ENCODE results near the gene WNT8A.

WNT8A gene

DNA sequence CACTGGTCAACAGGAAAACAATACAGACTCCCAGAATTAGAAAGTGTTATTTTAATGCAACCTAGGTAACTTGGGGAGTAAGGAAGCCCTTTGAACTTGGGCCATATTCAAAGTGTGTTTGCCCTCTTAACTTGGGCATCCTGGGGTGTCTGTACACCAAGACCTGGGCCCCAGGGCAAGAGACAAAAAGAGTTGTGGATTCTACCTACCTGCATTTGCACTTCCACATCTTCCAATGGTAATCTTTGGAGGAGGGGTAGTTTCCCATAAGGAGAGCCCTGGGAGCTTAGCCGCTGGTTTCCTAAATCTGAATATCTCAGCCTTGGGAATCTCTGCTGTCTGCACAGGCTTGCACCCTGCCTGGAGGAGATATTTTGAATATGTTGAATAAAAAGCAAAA lies 8.5 kb downstream of the WNT8A start:
- no peak for DNase-seq

DNA sequence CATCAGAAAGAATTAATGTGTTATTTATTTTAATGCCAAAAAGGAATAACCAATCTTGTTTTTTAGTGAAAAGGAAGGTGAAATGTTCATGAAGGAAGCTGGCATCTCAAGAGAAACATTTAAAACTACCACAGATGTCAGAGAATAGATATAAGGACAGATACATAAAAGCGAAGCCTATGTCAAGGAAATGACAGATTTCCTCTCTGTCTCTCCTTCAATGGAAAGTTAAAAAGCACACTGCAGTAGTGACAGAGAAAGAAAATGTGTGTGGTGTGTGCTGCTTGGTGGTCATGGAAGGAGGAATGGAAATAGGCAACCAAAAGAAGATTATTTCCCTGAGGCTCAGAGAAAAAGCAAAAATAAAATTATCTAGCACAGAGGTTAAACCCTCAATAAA lies 9.2 kb downstream of the WNT8A start:
- no peak for DNase-seq

DNA sequence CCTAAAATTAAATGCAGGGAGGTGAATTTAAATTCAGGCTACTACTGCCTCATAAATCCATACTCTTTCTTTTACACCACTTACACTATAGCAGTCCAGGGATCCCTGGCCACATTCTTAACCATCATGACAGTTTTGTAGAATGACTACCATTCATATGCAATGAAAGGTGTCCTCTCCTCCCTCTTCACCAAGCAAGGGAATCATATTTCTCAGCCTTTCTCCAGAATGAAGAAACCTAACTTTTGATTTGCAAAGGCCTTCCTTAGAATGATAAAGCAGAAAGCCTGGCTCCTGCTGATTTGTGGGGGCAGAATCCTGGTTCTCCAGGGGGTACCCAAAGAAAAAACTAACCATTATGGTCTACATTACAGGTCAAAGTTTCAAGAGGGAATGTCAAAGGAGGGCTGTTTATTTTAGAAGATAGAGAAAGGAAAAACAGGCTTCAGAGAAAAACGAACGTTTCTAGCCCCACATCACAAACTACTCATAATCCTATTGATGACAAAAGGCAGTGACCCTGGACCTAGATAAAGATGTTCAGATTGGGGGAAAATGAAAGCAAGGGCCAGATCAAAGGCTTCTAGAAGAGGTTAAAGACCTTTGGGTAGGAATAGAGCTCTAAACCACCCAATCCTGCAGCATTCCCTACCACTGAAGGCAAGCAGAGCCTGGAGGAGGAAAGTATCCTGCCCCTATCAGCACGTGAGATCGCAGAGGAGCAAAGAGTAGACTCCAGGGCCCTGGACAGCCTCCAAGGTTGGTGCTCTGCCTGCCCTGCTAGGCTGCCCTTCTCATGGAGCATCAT lies 11.5 kb downstream of the WNT8A start:
- DNase-seq, result no peak

DNA sequence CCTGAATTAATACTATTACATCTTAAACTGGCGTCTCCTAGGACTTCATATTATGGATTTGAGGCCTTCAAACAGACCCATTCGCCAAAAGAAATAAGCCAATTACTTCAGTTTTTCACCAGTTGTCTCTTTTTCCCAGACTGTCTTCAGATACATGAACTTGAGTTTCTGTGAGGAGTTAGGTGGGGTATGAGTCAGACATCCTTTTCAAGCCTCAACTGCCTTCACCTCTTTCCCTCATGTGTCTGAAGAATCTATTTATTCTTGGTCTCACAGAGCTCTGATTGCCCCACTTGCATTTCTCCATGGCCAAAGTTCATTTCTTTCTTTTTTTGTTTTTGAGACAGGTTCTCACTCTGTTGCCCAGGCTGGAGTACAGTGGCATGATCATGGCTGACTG lies 12.5 kb downstream of the WNT8A start:
- no peak for DNase-seq

DNA sequence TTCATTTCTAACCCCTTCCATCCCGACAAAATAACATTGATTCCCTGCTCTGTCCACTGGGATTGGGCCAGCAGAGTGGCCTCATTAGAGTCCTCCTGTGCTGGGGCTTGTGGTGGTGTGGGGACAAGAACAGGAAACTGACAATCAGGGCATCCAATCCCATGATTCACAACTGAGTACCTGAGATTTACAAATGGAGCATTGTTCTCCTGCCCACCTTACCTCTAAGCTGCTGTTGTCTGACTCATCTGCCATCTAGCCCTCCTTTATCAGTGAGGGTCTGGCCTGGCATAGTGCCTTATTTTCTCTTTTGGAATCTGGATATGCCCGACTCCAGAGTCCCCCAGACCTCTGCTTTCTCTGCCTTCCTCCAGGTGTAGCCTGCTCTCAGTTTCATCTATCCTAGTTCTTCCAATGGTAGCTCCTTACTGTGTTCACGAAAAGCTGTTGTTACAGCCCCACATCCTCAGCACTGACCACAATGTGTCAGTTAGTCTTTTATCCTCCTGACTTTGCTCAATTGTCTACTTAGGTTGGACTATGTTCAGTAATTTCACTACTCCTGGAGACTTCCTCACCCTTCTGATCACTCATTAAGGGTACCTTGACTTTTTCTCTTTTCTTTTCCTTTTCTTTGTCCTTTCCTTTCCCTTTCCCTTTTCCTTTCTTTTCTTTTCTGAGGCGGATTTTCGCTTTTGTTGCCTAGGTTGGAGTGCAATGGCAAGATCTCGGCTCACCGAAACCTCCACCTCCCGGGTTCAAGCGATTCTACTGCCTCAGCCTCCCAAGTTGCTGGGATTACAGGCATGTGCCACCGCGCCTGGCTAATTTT lies 13.4 kb downstream of the WNT8A start:
- no peak for DNase-seq

DNA sequence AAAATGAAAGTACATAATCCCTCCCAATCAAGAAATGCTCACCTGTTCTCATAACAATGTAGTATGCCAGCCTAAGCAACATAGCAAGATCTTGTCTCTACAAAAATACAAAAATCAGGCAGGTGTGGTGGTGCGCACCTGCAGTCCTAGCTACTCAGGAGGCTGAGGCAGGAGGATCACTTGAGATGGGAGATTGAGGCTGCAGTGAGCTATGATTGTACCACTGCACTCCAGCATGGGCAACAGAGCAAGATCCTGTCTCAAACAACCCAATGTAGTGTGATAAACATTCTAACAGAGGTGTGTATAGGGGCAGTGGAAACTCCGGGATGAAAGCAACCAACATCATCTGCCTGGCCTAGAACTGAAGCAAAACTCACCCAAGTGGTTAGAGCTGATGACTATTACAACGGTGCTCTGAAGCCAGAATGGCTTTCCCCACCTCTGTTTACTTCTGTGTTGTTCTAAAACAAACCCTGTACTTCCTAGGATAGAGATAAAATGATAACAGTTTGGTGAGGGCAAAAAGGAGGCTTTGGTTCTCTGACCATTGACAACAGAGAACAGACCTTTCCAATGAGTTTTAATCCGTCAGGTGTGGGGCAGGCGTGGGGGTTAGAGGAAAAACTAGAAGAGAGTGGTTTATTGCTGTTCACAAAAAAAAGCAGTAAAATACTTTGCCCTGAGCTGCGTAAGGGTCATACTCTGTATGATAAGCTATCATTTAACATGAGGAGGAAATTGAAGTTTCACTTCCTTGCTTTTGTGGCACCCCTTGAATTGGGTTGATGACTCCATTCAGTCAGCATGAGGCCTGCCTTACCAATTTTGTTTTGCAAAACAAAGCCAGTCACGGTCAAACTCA lies 18.9 kb downstream of the WNT8A start:
- no peak for DNase-seq

DNA sequence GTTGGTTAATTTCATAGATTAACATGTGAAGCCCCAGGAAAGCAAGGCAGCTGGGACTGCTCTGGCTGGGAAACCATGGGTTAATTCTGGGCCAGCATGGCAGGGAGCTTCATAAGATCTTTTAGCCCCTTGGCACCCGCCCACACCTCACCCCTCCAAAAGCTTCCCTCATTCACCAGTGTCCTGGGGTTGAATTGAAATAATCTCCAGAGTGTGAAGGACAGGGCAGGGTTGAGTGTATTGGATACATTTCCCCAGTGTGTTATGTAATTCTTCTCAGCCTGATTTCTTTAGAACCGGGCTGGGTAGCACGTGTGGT lies 19.4 kb downstream of the WNT8A start:
- DNase-seq, result no peak

DNA sequence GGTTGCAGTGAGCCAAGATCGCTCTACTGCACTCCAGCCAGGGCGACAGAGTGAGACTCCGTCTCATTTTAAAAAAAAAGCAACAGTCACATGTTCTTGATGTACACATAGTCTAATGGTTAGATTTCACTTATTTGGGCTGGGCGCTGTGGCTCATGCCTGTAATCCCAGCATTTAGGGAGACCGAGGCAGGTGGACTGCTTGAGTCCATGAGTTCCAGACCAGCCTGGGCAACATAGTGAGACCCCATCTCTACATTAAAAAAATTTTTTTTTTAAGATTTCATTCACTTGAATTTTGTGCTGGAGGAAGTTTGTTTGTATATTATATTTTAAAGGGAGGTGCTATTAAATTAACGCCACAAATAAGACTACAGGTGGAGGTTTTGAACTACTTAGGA lies 21.9 kb downstream of the WNT8A start:
- DNase-seq, result no peak

DNA sequence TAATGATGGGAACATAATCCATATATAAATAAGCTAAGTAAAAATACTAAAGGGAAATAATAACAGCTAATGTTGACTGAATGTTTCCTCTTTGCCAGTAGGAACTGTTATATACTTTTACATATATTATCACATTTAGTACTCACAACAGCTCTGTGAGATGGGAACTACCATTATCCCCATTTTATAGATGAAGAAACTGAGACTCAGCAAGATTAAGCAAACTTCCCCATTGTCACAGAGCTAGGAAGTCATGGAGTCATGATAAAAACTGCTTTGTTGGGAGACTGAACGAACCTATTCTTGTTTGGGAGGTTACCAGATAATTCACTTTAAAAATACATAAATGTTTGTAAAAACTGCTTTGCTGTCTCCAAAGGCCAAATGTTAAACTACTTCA lies 23.4 kb downstream of the WNT8A start:
- DNase-seq, result no peak

DNA sequence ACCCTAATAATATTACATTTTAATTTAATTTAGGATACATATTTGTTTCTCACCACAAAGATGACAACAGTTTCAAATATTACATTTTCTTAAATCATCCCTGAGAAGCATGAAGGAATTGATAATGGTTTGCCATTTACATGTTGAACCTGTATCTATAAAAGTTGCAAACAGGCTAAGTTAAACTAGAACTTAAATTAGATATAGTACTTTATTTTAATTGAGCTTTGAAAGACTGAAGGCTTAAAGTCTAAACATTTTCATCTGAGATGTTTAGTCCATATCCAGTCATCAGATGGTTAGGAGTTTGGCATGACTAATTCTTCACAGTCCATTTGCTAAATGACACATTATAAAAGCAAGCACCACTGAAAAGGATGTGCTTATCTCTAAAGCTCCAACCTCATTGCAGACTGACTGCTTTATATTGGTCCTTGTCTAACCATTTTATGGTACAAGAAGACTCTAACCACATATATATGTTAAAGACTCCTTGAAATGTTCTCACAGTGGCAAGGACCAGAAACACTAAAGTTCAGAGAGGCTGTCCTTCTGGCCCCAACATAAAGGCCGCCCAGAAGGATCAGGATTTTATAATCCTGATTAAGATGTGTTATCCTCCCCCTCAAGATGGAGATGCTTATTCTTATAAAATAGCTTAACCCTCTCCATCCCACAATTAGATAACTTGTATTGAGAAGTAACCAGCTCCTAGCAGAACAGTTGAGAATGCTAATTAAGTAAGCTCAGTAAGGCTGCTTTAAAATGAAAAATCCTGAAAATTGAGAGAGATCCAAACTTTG lies 25.8 kb downstream of the WNT8A start:
- no peak for DNase-seq

DNA sequence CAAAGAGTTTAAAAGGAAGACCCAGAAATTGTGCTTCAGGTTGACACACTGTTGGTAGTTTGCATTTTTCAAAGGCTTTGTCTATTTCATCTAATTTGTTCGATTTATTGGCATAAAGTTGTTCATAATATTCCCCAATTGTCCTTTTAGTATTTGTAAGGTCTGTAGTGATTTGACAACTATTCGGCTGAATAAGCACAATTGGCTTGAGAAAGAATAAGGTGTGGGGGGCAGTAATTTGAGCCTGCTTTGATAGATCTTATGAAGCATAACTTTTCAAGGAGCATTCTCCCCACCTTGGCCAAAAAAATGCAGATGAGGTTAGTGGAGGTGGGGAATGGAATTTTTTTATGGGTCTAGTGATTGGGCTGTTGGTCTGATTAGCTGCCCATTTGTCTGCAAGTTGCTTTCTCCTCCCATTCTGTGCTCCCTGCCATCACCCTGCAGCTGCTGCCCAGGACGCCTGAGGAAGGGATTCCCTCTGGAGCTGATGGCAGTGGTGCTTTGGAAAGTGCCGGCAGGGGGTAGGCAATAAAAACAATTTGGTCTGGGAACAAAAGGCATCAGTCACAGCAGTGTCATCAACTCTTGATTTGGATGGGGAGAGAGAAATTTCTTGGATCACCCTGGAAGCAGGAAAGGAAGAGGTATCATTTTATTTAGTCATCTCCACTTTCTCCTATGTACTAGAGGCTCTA lies 26.6 kb downstream of the WNT8A start:
- DNase-seq, result no peak

DNA sequence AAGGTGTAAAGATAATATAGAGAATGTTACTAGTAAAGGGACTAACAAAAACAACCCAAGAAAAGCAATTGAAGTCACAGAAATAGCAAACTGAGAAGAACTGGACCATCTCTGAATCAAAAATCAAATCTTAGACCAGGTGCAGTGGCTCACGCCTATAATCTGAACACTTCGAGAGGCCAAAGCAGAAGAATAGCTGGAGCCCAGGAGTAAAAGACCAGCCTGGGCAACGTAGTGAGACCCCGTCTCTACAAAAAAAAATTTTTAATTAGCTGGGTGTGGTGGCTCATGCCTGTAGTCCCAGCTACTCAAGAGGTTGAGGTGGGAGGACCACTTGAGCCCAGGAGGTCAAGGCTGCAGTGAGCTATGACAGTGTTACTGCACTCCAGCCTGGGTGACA lies 27.3 kb downstream of the WNT8A start:
- DNase-seq, result no peak

DNA sequence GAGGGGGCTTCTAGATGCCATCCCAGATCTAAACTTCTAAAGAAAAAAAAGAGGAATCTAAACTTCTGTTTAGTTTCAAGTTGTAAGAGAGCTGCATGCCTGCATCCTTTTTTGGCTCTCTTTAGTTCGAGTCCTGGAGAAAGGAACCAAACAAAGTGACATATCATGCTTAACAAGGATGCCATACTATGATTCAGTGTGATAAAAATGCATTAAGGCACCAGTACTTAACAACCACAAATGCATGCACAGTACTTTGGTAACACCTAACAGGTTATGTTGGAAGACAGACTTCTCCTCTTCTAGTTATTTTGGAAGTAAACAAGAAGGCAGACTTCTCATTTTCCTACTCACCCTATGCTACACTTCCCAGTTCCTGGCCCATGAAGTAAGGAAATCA lies 28.1 kb downstream of the WNT8A start:
- DNase-seq, result no peak

DNA sequence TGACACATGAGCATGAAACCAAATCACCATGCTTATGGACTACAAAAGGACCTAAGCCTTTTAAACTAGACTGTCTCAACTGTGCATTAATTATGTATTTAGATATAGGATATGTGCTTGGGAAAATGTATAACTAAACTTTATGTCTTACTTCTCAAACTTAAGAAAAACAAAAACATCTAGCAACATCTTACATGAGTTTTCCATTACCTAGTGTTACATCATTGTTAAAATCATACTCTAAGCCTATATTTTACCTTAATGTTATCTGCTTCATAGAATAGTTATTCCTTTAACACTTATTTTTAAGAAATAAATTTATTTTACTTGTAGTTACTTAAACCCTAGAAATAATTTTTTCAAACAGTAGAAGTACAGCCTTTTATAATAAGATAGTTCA lies 31.4 kb downstream of the WNT8A start:
- no peak for DNase-seq

DNA sequence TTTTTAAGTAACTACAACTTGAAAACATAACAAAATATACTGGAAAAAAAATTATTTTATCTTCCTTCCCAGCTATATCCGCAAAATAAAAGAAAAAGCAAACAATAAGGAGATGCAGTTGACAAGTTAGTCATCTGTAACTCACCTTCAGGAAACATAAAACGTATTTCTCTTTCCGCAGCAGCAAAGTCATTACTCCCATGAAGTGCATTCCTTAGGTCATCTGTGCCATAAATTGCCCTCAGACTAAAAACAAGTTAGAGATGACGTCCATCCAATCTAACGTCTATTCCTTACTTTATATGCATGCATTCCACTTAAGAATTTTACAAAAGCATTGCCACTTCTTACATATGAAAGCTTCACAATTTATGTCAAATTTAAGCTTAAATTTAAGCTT lies 44.5 kb downstream of the WNT8A start:
- no peak for DNase-seq

DNA sequence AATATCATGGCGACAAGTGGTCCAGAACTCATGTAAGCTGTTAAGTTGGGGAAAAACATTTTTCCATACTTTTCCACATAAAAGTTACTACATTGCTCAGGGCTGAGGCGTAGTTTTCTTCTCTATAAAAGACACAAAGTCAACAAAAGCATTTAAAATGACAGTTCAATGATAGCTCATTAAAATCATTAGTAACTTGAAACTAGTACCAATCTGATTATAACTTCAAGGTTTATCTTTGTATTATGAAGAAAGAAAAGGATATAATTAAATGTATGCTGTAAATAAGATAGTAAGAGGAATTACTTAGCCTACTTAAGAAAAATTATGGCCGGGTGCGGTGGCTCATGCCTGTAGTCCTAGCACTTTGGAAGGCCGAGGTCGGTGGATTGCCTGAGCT lies 45.5 kb downstream of the WNT8A start:
- no peak for DNase-seq

DNA sequence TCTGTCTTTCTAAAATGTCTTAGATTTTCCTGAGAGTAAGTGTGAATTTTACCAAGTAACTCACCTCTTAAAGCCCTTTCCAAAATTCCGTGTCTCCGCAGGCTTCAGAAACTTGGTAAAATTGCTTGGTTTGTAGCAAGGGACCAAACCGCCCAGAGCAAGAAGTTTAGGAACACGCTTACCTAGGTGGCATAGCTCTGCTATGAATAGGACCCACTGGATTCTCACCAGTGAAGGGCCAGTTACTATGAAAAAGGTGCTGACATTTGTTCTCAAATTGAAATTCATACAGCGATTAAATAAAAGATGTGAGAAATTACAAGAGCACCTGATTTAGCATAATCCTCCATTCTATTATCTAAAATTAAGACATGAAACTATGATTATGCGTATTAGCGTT lies 48.7 kb downstream of the WNT8A start:
- DNase-seq, result no peak

DNA sequence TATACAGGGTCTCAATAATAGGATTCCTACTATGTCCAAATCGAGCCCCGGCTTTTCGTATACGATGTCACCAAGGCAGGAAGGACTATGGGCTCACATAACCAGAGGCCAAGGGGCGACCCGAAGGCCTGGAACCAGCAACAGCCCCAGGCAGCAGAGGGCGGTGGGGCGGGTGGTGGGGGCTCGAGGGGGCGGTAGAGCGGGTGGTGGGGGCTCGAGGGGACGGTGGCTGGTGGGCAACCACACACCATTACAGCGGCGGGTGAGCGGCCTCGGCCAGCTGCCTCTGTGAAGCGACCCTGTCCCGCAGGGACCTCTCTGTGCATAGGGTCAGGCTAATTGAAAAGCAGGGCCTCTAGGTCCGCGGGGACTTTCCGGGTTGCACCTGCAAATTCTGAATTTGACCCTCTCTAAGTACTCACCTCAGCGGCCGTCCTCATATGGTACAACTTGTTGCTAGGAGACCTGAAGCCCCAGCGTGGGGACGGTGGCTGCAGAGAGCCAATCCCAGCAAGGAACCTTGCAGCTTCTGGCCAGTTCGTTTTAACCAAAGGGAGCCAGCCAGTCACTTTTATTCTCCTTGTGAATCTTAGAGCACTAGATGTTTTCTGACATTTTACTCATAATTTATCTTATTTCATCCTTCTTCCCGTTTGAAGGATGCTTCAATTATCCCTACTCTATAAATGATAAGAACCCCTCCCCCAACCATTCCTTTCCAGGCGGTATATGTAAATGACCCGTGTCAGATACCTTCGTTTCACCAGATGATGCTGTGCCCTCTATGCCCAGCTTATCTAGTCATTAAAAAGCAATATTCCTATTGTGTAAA lies 55.3 kb downstream of the WNT8A start, which contains the start of gene NME5:
Gene NME5 (minus strand): TSS at position 480 of the 832 bp plus-strand sequence. CDS start 648 bp downstream, outside the sequence.
- DNase-seq, result peak in 1 of 2 experiments; percentile 25

DNA sequence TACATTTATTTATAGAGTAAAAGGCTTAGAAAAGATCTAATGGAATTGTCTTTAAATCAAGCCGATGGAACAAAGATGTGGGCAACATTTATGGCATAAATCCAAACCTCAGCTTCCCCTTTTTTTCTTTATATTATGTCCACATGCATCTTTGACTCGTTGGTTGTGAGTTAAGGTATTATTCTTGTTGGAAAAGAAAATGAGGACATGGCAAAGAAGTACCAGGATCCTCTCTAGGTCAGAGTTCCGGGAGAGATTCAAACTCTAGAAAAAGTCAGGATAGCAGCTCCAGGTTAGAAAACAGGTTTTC lies 55.9 kb downstream of the WNT8A start:
- DNase-seq, result no peak

DNA sequence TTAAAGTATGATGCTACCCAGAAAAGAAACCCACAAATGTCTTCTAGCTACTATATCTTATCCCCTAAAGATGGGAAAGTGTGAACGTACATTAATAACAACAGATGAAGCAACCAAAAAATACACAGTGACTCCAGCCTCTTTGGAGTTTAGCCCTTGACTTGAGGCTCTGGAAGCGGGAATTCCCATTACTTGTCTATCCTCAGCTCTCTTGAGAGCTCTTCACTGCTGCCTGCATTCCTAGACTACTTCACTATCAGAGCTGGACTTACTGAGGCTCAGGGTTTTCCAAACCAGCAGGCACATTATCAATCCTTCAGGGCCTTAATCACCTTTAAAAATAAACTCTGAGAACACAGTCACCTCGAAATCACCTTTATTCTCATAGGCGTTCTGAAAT lies 56.4 kb downstream of the WNT8A start:
- DNase-seq, result no peak

Data from activated T-cell treated with anti-CD3 and anti-CD28 coated beads, Interleukin-2, amount 50 U/mL, for 48 hours (primary cell).